Neural cell (in vitro differentiated cells): Measurements from ENCODE around the gene COX7A2.

ENCODE experiments used
- EP300 ChIP-seq: fragments of 450-650 bp; conservative IDR thresholded peaks from 2 replicates; pipeline ENCODE4 v1.6.1; 2014; ENCODE audit warnings: antibody characterized with exemption, mild to moderate bottlenecking, moderate library complexity; ENCODE audit not compliant: poor library complexity, severe bottlenecking
- EZH2 ChIP-seq: fragments of 200-600, 300-800 bp; shearing (Covaris generic), sonication (generic); IDR thresholded peaks from 2 replicates; pipeline ENCODE4 v1.6.1; 2014; ENCODE audit warnings: antibody characterized with exemption, low read length, borderline replicate concordance, mild to moderate bottlenecking; ENCODE audit not compliant: insufficient read depth, poor library complexity, severe bottlenecking
- MXI1 ChIP-seq: fragments of 450-650 bp; conservative IDR thresholded peaks from 2 replicates; pipeline ENCODE4 v1.6.1; 2014; ENCODE audit warnings: antibody characterized with exemption, mild to moderate bottlenecking; ENCODE audit not compliant: poor library complexity, severe bottlenecking
- POLR2AphosphoS5 ChIP-seq: IDR thresholded peaks from 2 replicates; pipeline ENCODE4 v1.6.1; 2012
- SMC3 ChIP-seq: fragments of 450-650 bp; conservative IDR thresholded peaks from 2 replicates; pipeline ENCODE4 v1.6.1; 2014; ENCODE audit warnings: antibody characterized with exemption, mild to moderate bottlenecking, moderate library complexity; ENCODE audit not compliant: poor library complexity
- TAF1 ChIP-seq: IDR thresholded peaks from 2 replicates; pipeline ENCODE4 v1.6.1; 2012; ENCODE audit warnings: low read depth
- TF ChIP-seq, protein P1 (sequence below): IDR thresholded peaks from 2 replicates; pipeline ENCODE4 v1.6.1; 2012; ENCODE audit warnings: borderline replicate concordance
- TF ChIP-seq, protein P2 (sequence below): fragments of 450-650 bp; IDR thresholded peaks from 2 replicates; pipeline ENCODE4 v1.5.1; 2014; ENCODE audit warnings: antibody characterized with exemption, mild to moderate bottlenecking, moderate library complexity; ENCODE audit not compliant: poor library complexity, severe bottlenecking

DNA sequence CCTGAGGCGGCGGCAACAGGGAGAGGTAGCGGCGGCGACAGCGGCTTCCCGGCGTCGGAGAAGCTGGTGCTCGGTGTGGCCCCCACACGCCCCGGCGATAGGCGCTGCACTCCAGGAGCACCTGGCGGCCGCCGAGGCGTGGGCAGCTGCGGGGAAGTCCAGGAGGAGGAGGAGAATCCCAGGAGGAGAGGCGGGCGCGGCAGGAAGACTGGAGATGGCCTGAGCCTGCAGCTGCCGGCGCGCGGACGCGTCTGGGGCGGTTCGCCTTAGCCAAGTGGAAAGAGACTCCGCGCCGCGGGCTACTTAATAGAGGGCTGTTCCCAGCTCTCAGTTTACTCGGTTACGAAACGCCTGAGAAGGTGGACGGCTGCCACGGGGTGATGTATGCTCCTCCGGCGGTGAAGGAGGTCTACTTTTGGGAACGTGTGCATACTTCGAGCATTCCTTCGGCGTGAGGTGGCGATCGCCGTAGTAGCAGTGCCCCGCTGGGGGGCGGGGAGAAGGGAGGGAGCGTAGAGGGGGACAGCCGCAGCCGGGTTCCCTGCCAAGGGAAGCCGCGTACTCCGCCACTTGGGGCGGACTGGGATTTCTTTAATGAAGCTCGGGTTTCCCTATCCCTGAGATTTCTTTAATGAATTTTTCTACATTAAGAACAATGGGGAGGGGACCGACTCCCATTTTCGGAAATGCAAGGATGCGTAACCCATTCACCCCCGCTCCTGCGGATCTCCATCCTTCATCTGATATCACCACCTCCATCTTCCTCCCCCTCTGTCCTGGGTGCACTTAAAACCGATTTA is 37.6 kb downstream of the COX7A2 start, which contains the start of gene COL12A1:
- TF ChIP-seq MXI1 (no peak), EP300 (no peak), EZH2 (peak; percentile 91), POLR2AphosphoS5 (peak; percentile 27), SMC3 (no peak), TAF1 (no peak)
- TF ChIP-seq, protein P1, sequence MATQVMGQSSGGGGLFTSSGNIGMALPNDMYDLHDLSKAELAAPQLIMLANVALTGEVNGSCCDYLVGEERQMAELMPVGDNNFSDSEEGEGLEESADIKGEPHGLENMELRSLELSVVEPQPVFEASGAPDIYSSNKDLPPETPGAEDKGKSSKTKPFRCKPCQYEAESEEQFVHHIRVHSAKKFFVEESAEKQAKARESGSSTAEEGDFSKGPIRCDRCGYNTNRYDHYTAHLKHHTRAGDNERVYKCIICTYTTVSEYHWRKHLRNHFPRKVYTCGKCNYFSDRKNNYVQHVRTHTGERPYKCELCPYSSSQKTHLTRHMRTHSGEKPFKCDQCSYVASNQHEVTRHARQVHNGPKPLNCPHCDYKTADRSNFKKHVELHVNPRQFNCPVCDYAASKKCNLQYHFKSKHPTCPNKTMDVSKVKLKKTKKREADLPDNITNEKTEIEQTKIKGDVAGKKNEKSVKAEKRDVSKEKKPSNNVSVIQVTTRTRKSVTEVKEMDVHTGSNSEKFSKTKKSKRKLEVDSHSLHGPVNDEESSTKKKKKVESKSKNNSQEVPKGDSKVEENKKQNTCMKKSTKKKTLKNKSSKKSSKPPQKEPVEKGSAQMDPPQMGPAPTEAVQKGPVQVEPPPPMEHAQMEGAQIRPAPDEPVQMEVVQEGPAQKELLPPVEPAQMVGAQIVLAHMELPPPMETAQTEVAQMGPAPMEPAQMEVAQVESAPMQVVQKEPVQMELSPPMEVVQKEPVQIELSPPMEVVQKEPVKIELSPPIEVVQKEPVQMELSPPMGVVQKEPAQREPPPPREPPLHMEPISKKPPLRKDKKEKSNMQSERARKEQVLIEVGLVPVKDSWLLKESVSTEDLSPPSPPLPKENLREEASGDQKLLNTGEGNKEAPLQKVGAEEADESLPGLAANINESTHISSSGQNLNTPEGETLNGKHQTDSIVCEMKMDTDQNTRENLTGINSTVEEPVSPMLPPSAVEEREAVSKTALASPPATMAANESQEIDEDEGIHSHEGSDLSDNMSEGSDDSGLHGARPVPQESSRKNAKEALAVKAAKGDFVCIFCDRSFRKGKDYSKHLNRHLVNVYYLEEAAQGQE = no peak
- TF ChIP-seq, protein P2, sequence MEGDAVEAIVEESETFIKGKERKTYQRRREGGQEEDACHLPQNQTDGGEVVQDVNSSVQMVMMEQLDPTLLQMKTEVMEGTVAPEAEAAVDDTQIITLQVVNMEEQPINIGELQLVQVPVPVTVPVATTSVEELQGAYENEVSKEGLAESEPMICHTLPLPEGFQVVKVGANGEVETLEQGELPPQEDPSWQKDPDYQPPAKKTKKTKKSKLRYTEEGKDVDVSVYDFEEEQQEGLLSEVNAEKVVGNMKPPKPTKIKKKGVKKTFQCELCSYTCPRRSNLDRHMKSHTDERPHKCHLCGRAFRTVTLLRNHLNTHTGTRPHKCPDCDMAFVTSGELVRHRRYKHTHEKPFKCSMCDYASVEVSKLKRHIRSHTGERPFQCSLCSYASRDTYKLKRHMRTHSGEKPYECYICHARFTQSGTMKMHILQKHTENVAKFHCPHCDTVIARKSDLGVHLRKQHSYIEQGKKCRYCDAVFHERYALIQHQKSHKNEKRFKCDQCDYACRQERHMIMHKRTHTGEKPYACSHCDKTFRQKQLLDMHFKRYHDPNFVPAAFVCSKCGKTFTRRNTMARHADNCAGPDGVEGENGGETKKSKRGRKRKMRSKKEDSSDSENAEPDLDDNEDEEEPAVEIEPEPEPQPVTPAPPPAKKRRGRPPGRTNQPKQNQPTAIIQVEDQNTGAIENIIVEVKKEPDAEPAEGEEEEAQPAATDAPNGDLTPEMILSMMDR = no peak
